EH (cell line): ENCODE data around the gene BFSP2.
"Not testable (repeated sequence)": the region's sequence is repeated elsewhere in the genome, so short reads cannot be mapped to it uniquely, and the experiment has no call there.

Experiments used
- DNase-seq: peaks from one replicate; pipeline ENCODE4 v3.0.0-alpha.2; 2015; ENCODE audit warnings: low read depth

Gene BFSP2

DNA sequence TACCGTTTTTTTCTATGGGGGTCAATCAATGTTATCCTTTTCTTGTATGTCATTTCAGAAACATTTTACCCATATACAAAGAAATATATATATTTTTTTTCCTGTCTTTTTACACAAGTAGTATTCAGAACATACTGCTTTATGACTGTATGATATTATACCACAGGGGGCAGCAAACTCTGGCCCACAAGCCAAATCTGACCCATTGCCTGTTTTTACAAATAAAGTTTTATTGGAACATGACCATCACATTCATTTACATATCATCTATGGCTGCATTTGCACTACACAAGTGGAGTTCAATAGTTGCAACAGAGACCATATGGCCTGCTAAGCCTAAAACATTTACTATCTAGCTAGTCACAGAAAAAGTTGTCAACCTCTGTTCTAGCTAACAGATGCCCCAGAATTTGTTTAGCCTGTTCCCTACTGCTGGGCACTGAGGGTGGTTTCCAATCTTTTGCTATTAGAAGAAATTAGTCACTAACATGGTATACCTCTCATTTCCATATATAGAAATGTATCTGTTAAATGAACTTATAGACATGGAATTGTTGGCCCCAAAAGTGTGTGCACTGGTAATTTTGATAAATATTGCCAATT lies 57.7 kb downstream of the BFSP2 start:
- no peak for DNase-seq

DNA sequence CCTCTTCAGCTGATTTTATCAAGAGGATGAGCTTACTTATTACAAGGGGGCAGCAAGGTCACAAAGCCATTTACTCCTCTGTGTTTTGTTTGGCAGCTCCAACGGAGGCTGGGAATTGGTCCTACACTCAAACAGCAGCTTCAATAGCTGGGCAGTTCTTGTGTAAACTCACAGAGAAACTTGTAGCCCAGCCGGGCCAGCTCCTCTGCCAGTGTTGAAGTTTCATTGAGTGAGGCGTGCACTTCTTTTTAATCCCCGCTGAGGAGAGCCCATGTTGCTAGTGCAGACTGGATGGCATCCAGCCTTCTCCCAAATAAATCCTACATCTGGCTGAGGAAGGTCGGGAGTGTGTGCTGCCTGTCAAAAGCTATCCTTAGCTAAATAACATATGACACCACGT lies 59.5 kb downstream of the BFSP2 start:
- peak; percentile 69 for DNase-seq

DNA sequence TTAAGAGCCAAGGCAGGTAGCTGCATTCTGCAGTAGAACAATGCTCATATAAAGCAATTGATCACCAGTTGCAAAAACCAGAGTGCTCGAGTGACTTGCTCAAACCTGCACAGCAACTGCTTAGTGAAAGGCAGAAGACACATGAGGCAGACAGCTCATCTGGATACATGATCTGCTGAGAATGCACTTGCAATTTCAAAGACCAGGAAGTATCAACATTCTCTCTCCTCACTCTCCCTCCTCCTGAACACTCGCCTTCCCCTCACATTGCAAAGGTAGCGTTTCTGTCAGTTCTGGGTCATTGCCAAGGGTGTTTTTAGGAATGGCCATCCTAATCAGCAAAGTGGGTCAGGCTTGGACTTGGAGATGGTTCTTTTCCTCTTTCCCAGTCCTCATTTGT lies 61.0 kb downstream of the BFSP2 start:
- DNase-seq: no peak

DNA sequence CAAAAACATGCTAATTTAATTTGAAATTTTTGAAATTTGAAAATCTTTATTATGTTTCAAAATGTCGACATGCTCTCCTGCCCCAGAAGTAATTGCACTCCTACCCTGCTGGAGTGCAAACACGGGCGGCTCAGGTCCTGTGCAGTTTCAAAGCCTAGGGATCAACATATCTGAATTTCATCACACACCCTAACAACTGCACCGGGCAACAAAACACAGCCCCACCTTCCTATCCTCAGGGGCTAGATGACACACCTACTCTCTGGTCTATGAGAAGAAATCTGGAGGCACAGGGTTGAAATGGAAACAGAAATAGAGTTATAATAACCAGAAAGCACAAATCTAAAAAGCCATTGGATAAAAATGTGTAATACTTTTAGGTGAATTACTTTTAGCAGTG lies 61.4 kb downstream of the BFSP2 start:
- DNase-seq: no peak

DNA sequence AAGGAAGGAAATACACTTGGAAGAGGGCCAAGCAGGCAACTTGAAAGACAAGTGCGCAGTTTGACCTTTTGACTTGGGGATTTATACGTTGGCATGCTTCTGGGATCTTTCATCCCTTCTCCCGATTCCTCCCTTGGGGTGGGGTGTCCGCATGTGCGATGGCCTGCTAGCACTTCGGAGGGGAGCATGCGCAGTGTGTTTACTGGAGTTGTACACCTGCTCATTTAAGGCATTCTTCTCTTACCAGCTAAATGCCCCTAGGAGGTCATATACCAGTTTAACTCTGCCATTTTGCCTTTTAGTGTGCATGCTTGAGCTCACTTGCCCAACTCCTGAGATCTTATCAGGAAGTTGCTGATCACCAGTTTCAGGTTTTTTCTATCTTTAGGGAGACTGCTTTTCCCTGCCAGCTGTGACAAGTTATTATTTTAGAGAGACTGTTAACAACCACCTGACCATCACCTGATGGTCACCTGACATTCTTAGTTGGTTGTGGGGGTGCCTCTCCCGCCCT lies 63.5 kb downstream of the BFSP2 start:
- DNase-seq: no peak

DNA sequence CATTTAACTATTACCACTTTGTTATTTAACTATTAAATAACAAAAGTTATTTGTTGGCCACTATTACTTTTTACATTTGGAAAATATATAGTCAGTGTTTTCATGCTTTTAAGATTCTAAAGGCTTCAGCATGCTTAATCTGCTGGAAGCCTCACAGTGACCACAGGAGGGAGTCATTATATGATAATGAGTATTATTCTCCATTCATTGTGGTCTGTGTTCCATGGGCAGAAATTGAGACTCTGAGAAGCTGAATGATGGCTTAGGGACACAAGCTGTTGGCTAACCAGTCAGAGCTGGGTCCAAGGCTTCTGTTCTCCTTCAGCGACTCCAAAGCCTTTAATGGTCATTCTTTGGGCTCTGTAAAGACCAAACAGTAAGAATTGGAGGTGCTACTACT lies 64.7 kb downstream of the BFSP2 start:
- peak; percentile 63 for DNase-seq

DNA sequence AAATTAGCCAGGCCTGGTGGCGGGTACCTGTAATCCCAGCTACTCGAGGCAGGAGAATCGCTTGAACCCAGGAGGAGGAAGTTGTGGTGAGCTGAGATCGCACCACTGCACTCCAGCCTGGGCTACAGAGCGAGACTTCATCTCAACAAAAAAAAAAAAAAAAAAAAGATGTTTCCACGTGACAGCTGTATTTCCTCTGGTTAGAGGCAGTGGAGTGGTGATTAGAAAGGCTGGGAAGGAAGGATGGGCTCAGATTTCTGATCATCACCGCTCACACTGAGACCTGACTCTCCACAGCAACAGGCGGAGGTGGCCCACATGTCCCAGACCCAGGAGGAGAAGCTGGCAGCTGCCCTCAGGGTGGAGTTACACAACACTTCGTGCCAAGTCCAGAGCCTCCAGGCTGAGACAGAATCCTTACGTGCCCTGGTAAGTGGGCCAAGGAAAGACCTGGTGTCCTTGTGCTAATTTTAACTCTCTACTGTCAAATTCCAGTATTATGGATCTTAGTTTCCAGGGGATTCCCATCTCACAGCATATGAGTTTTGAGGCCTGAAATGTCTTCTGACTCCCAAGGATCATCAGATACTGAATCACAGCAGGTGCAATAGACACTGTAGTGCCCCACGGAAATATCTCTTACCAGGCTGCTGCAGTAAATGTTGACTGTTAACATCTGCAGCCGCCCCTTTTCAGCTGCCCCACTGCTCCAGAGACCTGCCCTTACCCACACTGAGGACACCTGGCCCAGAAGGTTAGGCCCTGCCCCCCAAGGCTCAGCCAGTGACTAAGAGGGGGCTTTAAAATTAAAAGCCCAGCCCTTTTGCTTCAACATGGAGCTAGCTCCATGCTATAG lies 66.9 kb downstream of the BFSP2 start:
- no peak for DNase-seq

DNA sequence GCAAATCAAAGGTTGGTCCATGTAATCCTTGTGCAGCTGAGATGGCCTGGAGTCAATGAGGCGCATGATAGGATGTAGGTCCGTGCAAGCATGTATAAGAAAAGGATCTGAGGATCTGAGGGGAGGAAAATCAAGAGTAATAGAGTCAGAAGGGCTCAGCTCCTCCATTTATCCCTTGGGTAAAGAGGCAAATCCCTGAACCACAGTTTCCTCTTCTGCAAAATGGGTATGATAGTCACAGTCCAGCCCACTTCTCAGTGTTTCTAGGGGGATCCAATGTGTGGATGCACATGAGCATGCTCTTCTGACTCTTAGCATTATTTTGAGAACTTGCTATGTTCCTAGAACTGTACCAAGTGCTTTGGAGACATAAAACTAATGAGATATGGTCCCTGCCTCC lies 67.9 kb downstream of the BFSP2 start:
- no peak for DNase-seq

DNA sequence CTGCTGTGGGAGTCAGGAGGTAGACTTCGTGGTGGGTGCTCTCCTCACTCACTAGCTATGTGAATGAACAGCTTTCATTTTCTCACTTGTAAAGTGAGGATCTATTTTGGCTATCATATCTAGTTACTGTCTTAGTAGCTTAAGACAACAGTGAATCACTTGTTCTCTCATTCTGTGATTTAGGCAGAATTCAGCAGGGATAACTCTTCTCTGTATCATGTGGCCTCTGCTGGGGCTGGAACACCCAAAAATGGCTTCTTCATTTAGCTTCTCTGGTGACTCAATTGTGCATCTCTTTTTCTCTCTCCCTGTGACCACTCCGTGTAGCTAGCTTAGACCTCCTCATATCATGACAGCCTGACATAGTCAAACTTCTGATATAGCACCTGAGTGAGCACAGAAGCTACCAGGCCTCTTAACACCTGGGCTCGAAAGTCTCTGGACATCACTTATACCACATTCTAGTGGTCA lies 68.4 kb downstream of the BFSP2 start:
- DNase-seq: peak; percentile 36

DNA sequence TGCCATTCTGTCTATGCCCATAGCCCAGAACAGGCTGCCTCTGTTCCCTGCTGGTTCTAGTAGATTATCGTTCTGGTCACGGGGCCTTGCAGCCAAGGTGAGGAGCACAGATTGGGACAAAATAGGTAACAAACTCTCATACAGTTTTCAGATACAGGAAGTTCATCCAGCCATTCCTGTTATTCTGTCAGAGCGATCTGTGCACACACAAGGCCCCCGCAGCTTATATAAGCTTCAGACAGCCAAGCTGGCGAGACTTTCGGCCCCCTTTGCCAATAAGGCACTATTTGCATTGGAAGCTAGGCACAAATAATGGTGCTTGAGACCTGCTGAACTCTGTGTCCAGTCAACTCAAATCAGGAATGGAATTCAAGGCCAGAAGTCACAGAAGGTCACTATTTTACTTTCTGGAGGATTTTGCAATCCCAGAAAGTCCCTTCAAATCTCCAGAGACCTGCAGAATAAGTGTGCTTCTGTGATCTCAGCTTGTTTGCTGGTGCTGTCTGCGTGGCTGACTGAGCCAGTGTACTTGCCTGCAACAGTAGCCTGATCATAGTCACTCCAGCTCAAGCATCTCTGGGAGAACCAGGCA lies 69.4 kb downstream of the BFSP2 start:
- no peak for DNase-seq

DNA sequence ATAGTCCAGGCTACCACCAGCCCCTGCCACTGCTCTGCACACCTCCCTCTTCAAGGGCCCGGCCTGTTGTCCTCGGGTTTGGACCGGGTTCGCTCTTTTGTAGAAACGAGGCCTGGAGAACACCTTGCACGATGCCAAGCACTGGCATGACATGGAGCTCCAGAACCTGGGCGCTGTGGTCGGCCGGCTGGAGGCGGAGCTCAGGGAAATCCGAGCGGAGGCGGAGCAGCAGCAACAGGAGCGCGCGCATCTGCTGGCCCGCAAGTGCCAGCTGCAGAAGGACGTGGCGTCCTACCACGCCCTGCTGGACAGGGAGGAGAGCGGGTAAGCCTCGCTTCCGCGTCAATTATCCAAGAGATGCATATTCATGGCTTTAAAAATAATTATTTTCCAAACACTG lies 72.4 kb downstream of the BFSP2 start:
- peak; percentile 35 for DNase-seq

DNA sequence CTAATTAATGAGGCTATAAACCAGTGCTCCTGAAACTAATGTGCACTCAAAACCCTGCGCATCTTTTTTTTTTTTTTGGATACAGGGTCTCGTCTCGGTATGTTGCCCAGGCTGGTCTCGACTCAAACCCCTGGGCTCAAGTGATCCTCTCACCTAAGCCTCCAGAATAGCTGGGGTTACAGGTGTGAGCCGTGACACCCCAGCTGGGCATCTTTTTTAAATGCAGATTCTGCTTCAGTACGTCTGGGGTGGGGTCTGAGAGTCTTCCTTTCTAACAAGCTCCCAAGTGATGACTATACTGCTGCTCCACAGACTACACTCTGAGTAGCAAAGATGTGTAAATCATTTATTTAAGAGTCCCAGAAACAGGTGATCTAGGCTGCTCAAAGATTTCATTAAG lies 73.0 kb downstream of the BFSP2 start:
- DNase-seq: no peak

DNA sequence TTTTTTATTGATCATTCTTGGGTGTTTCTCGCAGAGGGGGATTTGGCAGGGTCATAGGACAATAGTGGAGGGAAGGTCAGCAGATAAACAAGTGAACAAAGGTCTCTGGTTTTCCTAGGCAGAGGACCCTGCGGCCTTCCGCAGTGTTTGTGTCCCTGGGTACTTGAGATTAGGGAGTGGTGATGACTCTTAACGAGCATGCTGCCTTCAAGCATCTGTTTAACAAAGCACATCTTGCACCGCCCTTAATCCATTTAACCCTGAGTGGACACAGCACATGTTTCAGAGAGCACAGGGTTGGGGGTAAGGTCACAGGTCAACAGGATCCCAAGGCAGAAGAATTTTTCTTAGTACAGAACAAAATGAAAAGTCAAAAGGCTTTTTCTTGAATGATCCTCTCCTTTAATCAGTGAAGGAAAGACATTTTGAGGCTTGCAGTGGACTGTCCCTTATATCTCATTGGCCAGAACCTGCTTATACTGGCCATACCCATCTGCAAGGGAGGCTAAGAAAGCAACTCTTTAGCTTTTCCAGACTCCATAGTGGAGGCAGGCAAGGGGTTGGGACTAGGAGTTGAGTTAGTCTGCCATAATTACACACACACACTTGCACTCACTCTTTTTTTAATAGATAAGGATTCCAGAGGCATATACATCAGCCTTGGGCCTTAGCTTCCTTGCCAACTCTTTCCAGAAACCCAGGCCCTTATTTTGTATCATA lies 73.8 kb downstream of the BFSP2 start:
- DNase-seq: not testable (repeated sequence)

DNA sequence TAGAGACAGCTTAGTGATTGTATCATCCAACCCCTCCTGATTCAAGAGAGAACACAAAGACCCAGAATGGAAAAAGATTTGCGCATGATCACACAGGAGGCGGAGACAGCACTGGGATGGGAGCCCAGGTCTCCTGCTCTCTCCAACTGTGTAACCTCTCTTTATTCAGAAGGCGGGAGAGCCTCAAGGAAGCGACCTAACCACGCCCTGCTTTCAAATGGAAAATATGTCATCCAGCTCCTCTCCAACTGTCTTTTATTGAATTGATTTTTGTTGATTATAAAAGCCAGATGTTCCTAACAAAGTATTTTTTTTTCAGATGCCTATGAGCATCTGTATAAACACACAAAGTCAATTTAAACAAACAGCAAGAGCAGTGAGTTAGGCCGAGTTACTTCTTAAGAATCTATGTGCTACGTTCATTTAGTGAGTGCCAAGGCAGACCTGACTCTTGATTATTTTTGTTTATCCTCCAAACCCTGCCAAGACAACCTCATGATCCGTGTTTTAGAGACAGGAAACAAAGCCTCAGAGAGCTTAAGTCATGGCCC lies 74.5 kb downstream of the BFSP2 start:
- peak; percentile 62 for DNase-seq

DNA sequence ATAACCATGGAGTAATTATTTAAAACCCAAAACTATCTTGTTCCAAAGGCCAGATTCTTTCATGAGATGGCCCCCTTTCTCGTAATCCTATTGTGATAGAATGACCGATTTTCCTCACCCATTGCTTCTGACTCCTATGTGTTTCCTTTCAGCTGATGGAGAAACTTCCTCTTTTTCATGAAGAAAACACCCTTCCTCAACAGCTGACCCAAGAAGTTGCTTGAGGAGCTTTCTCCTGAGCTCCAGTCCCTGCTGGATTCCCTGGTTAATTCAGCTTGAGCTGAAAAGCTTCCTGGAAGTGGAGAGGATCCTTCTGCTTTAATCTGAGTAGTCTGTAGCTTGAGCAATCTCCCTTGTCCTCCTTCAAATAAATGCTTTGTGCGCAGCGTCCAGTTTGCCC lies 75.0 kb downstream of the BFSP2 start:
- DNase-seq: no peak

DNA sequence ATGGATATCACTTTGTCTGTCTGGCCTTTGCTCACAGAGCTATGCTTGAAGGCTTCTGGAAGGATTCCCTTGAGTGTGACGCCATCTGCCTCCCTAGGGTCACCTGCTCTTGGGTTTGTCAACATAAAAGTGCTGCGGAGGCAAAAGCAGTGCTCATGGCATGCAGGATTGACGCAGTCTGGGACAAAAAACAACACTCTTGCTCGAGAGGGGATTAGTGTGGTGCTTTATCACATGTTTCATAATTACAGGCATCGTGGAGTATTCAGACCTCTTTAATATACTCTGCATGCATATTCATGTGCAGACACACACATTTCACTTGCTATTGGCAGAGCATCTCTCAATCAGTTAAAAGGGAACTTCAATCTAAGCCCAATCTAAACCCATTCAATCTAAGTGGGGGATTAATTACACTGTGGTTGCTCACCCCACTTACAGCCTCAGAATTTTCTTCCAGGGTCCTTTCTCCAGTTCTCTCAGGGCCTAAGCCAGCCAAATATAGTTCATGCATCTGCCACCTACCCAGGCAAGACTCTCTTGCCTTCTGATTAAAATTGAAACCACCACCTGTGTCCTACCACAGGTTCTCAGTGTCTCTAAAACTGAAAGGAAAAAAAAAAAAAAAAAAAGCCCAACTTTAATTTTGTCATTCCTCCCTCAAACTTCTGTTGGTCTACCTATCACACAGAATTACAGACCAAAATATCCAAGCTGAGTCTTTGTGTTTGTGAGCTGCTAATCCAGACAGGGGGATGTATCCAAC lies 75.6 kb downstream of the BFSP2 start:
- DNase-seq: no peak

DNA sequence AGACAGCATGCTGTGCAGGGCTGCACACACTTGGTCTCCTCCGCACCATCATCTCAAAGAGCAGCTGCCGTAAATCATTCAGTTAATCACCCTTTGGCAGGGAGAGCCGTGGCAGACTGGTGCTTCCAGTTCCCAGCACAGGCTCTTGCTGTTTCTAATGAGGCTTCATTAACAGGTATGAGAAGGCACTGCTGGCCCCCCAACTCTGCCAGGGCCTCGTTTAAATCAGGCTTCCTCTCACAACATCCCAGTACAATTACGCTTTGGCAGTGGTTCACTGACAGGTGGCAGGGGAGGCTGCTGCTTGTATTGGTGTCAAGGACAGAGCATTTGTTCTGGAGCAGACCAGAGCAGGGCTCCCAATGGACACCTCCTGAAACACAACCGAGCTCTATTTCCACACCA lies 77.1 kb downstream of the BFSP2 start:
- no peak for DNase-seq

DNA sequence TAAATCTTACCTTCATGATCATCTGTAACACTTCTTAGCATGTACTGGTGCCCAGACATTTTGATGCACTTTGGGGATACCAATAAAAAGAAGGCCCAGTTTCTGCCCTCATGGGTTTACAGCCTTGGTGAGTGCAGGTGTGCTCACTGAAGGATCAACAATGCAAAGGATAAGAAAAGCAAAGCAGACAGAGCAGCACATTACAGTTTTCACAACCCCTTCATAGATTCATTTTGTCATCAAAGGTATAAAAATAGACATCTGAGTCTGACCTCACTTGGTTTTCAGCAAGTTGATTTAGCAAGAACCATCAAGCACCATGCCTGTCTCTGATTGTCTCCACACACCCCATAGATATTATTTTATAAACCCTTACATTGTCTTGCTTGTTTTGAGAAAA lies 77.6 kb downstream of the BFSP2 start:
- no peak for DNase-seq

DNA sequence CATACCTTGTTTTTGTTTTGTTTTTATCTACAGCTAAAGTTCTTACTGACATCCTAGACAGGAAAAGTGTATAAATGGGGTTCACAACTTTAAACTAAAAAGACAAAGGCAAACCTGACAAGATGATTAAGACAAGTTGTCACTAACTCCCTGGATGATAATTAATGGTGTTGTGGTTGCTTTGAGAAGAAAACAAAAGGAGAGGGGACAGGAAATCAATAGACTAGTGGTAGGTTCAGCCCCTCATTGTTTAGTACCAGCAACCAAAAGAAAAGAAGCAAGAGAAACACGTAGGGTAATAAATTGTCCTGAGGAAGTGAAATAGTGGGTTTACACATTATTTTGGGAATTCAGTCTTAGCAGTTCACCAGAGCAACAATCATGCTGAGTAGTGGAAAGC lies 78.8 kb downstream of the BFSP2 start:
- no peak for DNase-seq

DNA sequence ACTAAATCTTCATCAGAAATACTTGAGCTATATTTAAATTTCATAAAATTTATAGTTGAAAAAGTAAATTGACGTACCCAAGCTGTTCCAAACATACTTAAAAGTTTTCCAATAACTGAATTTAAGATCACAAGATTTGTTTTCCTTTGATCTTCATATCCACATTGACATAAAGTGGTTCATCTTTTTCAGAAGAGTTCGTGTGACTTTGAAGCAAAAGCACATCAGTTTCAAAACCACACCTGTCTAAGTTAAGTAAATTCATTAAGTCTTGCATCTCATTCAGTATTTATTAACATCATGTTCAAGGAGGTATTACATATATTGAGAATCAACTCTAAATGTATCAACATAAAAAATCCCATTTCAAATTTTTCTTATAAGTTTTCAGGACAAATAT lies 79.5 kb downstream of the BFSP2 start:
- no peak for DNase-seq

DNA sequence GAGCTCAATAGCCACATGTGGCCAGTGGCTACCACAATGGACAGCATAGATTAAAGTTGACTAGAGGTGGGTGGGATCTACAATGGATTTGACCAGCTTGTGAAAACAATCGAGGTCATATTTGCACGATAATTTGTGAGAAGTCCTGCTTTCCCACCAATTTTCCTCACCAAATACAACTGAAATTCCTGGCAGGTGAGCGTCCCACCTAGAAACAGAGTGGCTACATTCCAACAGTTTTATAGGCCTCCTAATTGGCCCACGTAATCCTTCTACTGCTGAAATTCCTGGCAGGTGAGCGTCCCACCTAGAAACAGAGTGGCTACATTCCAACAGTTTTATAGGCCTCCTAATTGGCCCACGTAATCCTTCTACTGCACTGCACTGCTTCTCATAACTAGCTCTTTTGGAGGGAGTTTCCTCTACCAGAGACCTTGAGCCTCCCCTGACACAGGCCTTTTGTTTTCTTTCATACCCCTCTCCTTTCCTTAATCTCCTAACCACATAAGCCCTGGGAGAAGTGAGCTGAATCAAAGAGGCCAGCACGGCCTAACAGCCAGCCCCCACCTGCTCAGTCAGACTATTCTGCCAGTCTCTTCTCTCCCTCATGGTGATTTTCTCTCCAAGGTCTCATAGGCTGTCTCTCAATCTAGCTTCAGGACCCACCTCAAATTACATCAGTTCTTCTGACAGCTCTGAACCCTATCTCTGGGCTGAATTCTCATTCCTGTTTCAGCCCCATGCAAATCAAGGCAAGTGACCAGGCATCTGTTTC lies 80.2 kb downstream of the BFSP2 start:
- DNase-seq: no peak
